ENCODE data around the gene KLHL22. TPM values are rescaled to one million over a fixed set of nuclear protein-coding genes. Genes with fewer than 3 reads are reported as not detected.

Gene KLHL22
- total RNA-seq, 4 donors from 2014 or later: 19.9 to 35.5 (median 27.3) TPM

GRCh38 chr22:20427104-20427944, 68.3 kb downstream of the KLHL22 start:
- DNase-seq (ENCODE audit: extremely low spot score): no peak
- Histone ChIP-seq H3K4me3 (no peak overlapping the region), H3K27ac (replicated peaks in 1 of 4) (no peak overlapping the region), H3K36me3 (peaks cover 5 to 56% (median 40%) of the 10 kb centered on the region in 4 donors), H3K9me3 (no peaks in the 10 kb centered on the region), H3K4me1 (peaks cover 28 to 65% (median 56%) of the 10 kb centered on the region in 4 donors), H3K27me3 (peaks cover 0 to 28% (median 0%) of the 10 kb centered on the region in 4 donors)
- intact Hi-C loops (cut with DNase I): no loop called here
- TF ChIP-seq POLR2A (IDR thresholded peaks at IDR 0.05; ENCODE audit: low read depth) (no peak), POLR2AphosphoS5 (IDR thresholded peaks at IDR 0.05) (no peak), EP300 (IDR thresholded peaks at IDR 0.05) (no peak), CTCF (IDR thresholded peaks at IDR 0.05) (no peak)
- WGBS: 89% methylated on average over 6 of the region's 8 CpGs

DNA sequence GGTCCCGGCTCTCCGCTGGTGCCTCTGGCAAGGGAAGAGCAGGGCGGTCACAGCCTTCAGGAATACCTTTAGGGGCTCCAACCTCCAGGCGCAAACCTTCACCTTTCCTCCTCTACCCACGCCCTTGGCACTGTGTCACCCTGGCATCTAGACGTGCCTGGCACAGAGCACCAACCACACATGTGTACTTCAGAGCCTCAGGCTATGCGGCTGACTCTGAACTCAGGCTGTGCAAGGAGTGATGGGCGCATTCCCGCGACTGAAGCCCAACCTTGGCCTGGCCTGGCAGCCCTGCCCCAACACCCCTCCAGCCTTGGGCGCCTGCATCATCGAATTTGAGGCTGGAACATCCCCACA, 69.4 kb downstream of the KLHL22 start:
- no peak for DNase-seq (ENCODE audit: extremely low spot score)
- no peak overlapping the region for H3K27ac ChIP-seq (replicated peaks in 1 of 4)
- peak overlapping the region in 1 of 4 donors; percentile 14 for H3K4me3 ChIP-seq
- H3K4me1 ChIP-seq: peaks cover 24 to 57% (median 46%) of the 10 kb centered on the region in 4 donors
- H3K9me3 ChIP-seq: no peaks in the 10 kb centered on the region
- 96% methylated on average over 4 of the region's 12 CpGs for WGBS
- TF ChIP-seq EP300 (IDR thresholded peaks at IDR 0.05) (no peak), POLR2A (IDR thresholded peaks at IDR 0.05; ENCODE audit: low read depth) (no peak), POLR2AphosphoS5 (IDR thresholded peaks at IDR 0.05) (no peak), CTCF (IDR thresholded peaks at IDR 0.05) (no peak)
- H3K27me3 ChIP-seq: peaks cover 0 to 17% (median 0%) of the 10 kb centered on the region in 4 donors
- intact Hi-C loops (cut with DNase I): no loop called here
- peaks cover 5 to 56% (median 40%) of the 10 kb centered on the region in 4 donors for H3K36me3 ChIP-seq

GRCh38 chr22:20425566-20426258, 69.9 kb downstream of the KLHL22 start:
- intact Hi-C loops (cut with DNase I): no loop called here
- H3K4me1 ChIP-seq: peaks cover 18 to 52% (median 41%) of the 10 kb centered on the region in 4 donors
- WGBS: 72% methylated on average over 15 of the region's 96 CpGs
- no peak for DNase-seq (ENCODE audit: extremely low spot score)
- peaks cover 0 to 16% (median 0%) of the 10 kb centered on the region in 4 donors for H3K27me3 ChIP-seq
- H3K27ac ChIP-seq (replicated peaks in 1 of 4): no peak overlapping the region
- peak overlapping the region; percentile 12 to 37 (median 17) for H3K4me3 ChIP-seq
- no peaks in the 10 kb centered on the region for H3K9me3 ChIP-seq
- peaks cover 5 to 56% (median 40%) of the 10 kb centered on the region in 4 donors for H3K36me3 ChIP-seq
- no peak for TF ChIP-seq EP300 (IDR thresholded peaks at IDR 0.05)
- TF ChIP-seq CTCF (IDR thresholded peaks at IDR 0.05): no peak
- no peak for TF ChIP-seq POLR2A (IDR thresholded peaks at IDR 0.05; ENCODE audit: low read depth)
- no peak for TF ChIP-seq POLR2AphosphoS5 (IDR thresholded peaks at IDR 0.05)

DNA sequence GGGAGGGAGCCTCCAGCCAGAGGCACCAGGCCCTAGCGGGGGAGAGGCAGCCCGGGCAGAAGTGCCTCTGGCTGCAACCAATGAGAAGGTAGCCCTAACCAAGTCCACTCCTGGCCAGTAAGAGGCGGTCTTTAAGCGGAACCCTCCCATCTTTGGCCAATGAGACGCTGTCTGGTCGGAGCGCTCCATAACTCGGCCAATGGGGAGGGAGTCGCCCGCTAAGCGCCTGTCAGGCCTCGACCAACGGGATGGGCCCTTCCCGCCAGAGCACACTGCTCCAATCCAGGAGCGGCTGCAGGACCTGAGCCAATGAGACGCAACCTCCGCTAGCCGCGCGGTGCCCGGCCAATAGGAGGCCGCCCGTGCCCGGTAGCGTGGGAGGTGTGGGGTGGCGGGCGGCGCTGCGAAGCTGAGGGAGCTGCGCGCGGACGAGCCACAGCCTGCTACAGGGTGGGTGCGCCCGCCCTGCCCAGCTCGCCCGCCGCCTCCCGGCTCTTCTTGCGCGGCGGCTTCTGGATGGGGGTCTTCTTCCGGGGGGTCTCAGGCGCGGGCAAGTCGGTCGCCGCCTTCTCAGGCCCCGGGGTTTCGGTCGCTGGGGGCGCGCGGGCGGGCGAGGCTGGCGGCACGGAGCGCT, 70.5 kb downstream of the KLHL22 start:
- H3K4me1 ChIP-seq: peaks cover 16 to 46% (median 36%) of the 10 kb centered on the region in 4 donors
- H3K4me3 ChIP-seq: peak overlapping the region; percentile 12 to 37 (median 17)
- H3K9me3 ChIP-seq: no peaks in the 10 kb centered on the region
- no peak for DNase-seq (ENCODE audit: extremely low spot score)
- no CpG with 5 or more reads among the region's 59 CpGs for WGBS
- intact Hi-C loops (cut with DNase I): no loop called here
- TF ChIP-seq POLR2A (IDR thresholded peaks at IDR 0.05; ENCODE audit: low read depth) (no peak), EP300 (IDR thresholded peaks at IDR 0.05) (no peak), CTCF (IDR thresholded peaks at IDR 0.05) (no peak), POLR2AphosphoS5 (IDR thresholded peaks at IDR 0.05) (peak in 1 of 2 donors; percentile 9)
- peaks cover 5 to 53% (median 35%) of the 10 kb centered on the region in 4 donors for H3K36me3 ChIP-seq
- peak overlapping the region in 1 of 4 donors; percentile 50 for H3K27ac ChIP-seq (replicated peaks in 1 of 4)
- peaks cover 0 to 13% (median 0%) of the 10 kb centered on the region in 4 donors for H3K27me3 ChIP-seq

All from esophagus muscularis mucosa (tissue), 4 donors.